HG03064 (cell line): ENCODE measurements around the gene SPIRE1.
"Not testable (repeated sequence)": the region's sequence is repeated elsewhere in the genome, so short reads cannot be mapped to it uniquely, and the experiment has no call there.

Experiments
- ATAC-seq: cut with Tn5 transposase; IDR thresholded peaks from one replicate; pipeline ENCODE4 v1.9.1; 2021; ENCODE audit warnings: low read depth; ENCODE audit not compliant: unreplicated experiment

SPIRE1 gene

DNA sequence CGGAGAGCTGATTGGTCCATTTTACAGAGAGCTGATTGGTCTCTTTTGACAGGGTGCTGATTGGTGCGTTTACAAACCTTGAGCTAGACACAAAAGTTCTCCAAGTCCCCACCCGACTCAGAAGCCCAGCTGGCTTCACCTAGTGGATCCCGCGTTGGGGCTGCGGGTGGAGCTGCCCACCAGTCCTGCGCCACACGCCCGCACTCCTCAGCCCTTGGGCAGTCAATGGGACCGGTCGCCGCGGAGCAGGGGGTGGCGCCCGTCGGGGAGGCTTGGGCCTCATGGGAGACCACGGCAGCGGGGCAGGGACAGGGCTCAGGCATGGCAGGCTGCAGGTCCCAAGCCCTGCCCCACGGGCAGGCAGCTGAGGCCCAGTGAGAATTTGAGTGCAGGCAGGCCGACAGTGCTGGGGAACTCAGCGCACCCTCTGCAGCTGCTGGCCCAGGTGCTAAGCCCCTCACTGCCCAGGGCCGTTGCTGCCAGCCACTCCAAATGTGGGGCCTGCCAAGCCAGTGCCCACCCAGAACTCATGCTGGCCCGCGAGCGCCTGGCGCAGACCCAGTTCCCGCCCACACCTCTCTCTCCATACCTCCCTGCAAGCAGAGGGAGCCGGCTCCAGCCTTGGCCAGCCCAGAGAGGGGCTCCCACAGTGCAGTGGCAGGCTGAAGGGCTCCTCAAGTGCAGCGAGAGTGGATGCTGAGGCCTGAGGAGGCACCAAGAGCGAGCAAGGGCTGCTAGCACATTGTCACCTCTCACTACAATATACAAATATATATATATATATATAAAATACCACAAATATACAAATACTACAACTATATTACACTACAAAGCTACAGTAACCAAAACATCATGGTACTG is 100.7 kb downstream of the SPIRE1 start:
- no peak for ATAC-seq

DNA sequence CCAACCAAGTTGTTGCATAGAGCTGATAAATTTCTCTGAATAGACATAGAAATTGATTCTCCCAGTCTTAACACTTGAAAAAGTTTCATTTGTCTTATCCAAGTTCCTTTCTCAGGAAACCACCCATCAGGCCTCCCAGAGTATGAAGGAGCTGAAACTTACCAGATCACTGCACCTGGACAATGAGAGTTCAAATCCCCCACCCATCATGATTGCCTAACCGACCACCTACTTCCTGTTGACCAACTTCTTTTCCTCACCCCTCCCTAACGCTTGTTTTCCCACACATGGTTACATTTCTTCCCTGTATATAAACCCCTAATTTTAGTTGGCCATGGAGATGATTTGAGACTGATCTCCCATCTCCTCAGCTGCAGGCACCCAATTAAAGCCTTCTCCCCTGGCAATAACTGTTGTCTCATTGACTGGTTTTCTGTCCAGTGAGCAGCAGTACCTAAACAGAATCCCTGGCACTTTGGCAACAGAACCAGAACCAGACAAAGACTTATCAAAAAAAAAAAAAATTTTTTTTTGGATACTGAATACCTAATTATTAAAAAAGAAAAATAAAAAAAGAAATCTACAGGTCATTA is 103.0 kb downstream of the SPIRE1 start:
- ATAC-seq = no peak

DNA sequence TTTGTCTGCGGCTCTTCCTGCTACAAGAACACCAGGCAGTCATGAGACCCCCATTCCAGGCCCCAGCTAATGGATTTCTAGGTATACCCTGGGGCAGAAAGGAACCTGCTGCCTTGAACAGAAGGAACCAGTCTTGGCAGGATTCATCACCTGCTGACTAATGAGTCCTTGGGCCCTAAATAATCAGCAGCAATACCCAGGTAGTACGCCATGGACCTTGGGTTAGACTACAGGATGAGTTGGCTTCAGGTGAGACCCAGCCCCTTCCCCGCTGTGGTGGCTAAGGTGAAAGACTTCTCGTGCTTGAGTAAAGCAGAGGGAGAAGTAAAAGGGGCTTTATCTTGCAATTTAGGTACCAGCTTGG is 105.0 kb downstream of the SPIRE1 start:
- ATAC-seq = no peak

GRCh38 chr18:12551943-12552878 is 105.7 kb downstream of the SPIRE1 start:
- not testable (repeated sequence) for ATAC-seq

- not testable (repeated sequence) for ATAC-seq
Measured at GRCh38 chr18:12551466-12551865, 106.4 kb downstream of the SPIRE1 start.

GRCh38 chr18:12543697-12544096 is 114.2 kb downstream of the SPIRE1 start:
- ATAC-seq = no peak

- no peak for ATAC-seq
Measured at GRCh38 chr18:12540751-12541150, 117.2 kb downstream of the SPIRE1 start.

DNA sequence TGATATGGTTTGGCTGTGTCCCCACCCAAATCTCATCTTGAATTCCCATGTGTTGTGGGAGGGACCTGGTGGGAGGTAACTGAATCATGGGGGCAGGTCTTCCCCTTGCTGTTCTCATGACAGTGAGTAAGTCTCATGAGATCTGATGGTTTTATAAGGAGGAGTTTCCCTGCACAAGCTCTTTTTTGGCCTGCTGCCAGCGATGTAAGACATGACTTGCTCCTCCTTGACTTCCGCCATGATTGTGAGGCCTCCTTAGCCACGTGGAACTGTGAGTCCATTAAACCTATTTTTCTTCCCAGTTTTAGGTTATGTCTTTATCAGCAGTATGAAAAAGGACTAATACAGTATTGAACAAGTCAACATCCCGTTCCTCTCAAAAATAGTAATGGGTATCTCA is 118.7 kb downstream of the SPIRE1 start:
- ATAC-seq = not testable (repeated sequence)

DNA sequence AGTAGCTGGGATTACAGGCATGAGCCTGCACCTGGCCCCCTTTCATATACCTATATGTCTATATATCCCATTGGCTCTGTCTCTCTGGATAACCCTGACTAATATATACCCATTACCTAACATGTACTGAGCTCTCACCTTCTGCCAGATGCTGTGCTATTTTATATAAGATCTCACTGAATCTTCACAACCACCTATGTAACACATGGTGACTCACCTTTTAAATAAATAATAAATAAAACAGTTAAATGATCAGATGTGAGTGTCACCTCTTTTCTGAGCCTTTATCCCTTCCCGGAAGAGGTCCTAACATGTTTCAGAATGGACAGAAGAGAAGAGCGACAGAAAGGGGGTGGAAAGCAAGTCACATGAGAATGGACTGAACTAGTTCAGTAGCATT is 123.1 kb downstream of the SPIRE1 start:
- ATAC-seq = no peak

- no peak for ATAC-seq
Measured at GRCh38 chr18:12532661-12533060, 125.2 kb downstream of the SPIRE1 start.

DNA sequence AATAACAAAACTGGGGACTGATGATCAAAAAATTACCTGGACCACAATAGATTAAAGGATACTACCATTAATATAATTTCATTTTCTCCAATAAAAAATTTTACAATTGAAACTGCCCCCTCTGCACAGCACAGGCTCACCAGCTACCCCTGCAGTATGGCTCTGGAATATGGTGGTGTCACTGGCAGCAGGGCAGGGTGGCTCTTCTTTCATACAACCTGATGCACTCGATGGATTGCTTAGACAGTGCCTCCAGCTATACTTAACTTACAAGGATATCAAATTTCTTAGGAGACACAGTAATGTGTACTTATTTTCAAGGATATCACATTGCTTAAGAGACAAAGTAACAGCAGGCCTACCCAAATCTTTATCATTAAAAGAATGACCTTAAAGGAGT is 126.2 kb downstream of the SPIRE1 start:
- ATAC-seq = no peak

GRCh38 chr18:12520442-12520992 is 137.4 kb downstream of the SPIRE1 start:
- no peak for ATAC-seq

DNA sequence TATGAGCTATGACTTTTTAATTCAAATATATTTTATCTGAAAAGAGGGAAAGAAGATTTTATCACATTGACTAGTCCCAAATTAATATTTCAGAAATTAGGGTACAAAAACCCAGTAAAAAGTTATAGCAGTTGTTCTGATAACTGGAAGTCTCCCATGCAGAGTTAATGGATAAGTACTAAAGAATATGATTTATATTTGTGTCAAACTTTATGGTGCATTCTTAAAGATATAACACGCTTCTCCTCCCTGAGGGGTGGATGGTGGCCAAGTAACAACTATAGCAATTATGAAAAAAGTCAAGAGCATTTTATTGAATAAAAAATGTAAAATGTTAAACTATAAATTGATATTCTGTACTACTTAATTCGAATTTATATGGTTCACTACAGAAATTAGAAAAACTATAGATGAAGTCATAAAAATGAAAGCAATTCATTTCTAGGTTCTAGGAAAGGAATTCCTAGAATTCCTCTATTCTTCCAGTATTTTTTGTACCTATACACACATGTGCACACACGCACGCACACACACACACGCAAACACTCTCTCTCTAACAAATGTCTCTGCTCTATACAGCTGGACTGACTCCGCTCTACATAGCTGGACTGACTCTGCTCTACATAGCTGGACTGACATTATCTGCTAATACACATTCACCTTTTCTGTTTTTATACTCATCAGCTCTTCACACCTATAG is 138.9 kb downstream of the SPIRE1 start:
- no peak for ATAC-seq

- no peak for ATAC-seq
Measured at GRCh38 chr18:12518326-12518725, 139.6 kb downstream of the SPIRE1 start.

GRCh38 chr18:12517142-12517825 is 140.6 kb downstream of the SPIRE1 start:
- ATAC-seq = no peak

DNA sequence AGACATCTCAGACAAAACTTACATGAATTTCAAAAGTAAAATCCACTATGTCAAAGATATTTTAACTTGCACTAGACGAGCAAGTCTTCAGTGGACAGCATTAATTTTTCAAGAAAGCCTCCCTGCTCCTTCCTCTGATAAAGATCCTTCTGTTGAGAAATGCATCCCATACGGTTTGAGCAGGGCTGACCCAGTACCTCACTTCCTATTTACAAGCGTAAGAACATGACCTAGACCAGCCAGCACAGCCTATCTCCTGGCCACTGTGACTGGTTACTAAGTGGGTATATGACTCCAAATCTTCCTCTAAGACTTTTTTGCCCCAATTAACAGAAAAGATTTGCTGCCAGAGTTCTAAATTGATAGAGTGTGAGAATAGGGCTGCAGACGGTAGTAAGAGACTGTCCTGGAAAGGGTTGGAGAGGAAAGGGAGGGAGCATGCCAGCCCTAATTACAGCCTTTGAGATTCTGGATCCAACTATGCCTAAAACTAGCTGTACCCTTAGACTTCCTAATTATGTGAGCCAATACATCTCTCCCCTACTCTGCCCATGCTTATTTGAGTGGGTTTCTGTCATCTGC is 141.8 kb downstream of the SPIRE1 start:
- no peak for ATAC-seq

- no peak for ATAC-seq
Measured at GRCh38 chr18:12515550-12515949, 142.4 kb downstream of the SPIRE1 start.

DNA sequence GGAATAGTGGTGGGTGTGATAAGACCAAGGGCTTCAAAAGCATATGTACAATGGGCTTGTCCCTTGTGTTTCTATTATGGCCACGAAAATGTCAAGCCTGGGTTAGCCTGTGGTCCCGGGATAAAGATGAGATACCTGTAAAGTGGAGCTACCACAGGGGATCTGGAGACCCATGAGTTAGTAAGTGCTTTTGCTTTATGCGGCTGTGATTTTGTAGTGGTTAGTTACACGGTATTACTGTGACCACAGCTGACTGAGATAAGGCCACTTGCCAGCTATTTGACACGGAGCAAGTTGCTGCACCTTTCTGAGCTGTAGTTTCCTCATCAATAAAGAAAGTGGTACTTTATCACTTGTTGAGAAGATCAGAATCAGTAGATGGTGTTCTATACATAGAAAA is 150.9 kb downstream of the SPIRE1 start:
- no peak for ATAC-seq

DNA sequence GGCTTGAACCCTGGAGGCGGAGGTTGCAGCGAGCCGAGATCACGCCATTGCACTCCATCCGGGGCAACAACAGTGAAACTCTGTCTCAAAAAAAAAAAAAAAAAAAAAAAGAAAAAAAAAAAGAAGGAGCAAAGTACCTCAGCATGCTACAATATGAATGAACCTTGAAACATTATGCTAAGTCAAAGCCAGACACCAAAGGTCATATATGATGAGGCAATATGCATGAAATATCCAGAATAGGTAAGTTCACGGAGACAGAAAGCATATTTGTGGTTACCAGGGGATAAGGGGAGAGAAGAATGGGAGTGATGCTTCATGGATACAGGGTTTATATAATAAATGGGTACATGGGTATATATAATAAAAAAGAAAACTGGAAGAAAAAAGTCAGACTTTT is 156.9 kb downstream of the SPIRE1 start:
- no peak for ATAC-seq
